ENCODE results near the gene PRKCE. TPM values are rescaled to one million over a fixed set of nuclear protein-coding genes. Genes with fewer than 3 reads are reported as not detected.

Gene PRKCE
- total RNA-seq, 4 donors from 2014 or later: 20.0 to 29.7 (median 25.2) TPM

- Histone ChIP-seq H3K9me3 (no peaks in the 10 kb centered on the region), H3K36me3 (no peaks in the 10 kb centered on the region), H3K4me3 (no peak overlapping the region), H3K27me3 (no peaks in the 10 kb centered on the region), H3K4me1 (peaks cover 0 to 12% (median 0%) of the 10 kb centered on the region in 4 donors), H3K27ac (peak overlapping the region in 1 of 4 donors; percentile 42)
- DNase-seq: peak in 1 of 3 donors; percentile 68
- TF ChIP-seq POLR2A (IDR thresholded peaks at IDR 0.05) (no peak), CTCF (IDR thresholded peaks at IDR 0.05) (no peak)
Observed at GRCh38 chr2:45821558-45822271, 170.2 kb downstream of the PRKCE start.

- H3K4me1 ChIP-seq: peaks cover 0 to 12% (median 0%) of the 10 kb centered on the region in 4 donors
- peak overlapping the region in 1 of 4 donors; percentile 42 for H3K27ac ChIP-seq
Observed at GRCh38 chr2:45822272-45822630, 170.8 kb downstream of the PRKCE start.

GRCh38 chr2:45823723-45824206 is 172.3 kb downstream of the PRKCE start:
- Histone ChIP-seq H3K27ac (peak overlapping the region in 1 of 4 donors; percentile 31), H3K36me3 (no peaks in the 10 kb centered on the region), H3K27me3 (no peaks in the 10 kb centered on the region), H3K9me3 (no peaks in the 10 kb centered on the region), H3K4me1 (peaks cover 0 to 12% (median 0%) of the 10 kb centered on the region in 4 donors), H3K4me3 (no peak overlapping the region)
- TF ChIP-seq POLR2A (IDR thresholded peaks at IDR 0.05): no peak
- DNase-seq: no peak

More at GRCh38 chr2:45822272-45822630, 170.8 kb downstream of the PRKCE start:
- Histone ChIP-seq H3K4me3 (no peak overlapping the region), H3K9me3 (no peaks in the 10 kb centered on the region), H3K27me3 (no peaks in the 10 kb centered on the region), H3K36me3 (no peaks in the 10 kb centered on the region)
- TF ChIP-seq POLR2A (IDR thresholded peaks at IDR 0.05) (no peak), CTCF (IDR thresholded peaks at IDR 0.05) (no peak)
- no peak for DNase-seq

- TF ChIP-seq CTCF (IDR thresholded peaks at IDR 0.05) (no peak), POLR2A (IDR thresholded peaks at IDR 0.05) (no peak)
- Histone ChIP-seq H3K27ac (no peak overlapping the region), H3K4me1 (peaks cover 0 to 12% (median 0%) of the 10 kb centered on the region in 4 donors), H3K4me3 (no peak overlapping the region), H3K9me3 (peaks cover 0 to under 1% (median 0%) of the 10 kb centered on the region in 4 donors), H3K36me3 (no peaks in the 10 kb centered on the region), H3K27me3 (no peaks in the 10 kb centered on the region)
- no peak for DNase-seq
Observed at GRCh38 chr2:45825001-45825651, 173.7 kb downstream of the PRKCE start.

- Histone ChIP-seq H3K27ac (no peak overlapping the region), H3K27me3 (no peaks in the 10 kb centered on the region), H3K4me3 (no peak overlapping the region), H3K36me3 (no peaks in the 10 kb centered on the region), H3K4me1 (peaks cover 0 to 10% (median 0%) of the 10 kb centered on the region in 4 donors), H3K9me3 (peaks cover 0 to 8% (median 0%) of the 10 kb centered on the region in 4 donors)
- DNase-seq: no peak
- TF ChIP-seq POLR2A (IDR thresholded peaks at IDR 0.05) (no peak), CTCF (IDR thresholded peaks at IDR 0.05) (no peak)
Observed at GRCh38 chr2:45826460-45826859, 175.0 kb downstream of the PRKCE start.
